SU-DHL-6 (cell line): ENCODE measurements around the gene TP63.

Experiments used
- CTCF ChIP-seq: fragments of 200-600 bp; sonication (generic); IDR thresholded peaks from one replicate; pipeline ENCODE4 v1.5.1; 2017; ENCODE audit warnings: antibody characterized with exemption, mild to moderate bottlenecking, low read length, moderate library complexity; ENCODE audit not compliant: insufficient read depth, poor library complexity, severe bottlenecking
- EZH2phosphoT487 ChIP-seq: fragments of 200-600 bp; sonication (generic), shearing (Covaris generic); conservative IDR thresholded peaks from 2 replicates; pipeline ENCODE4 v1.6.1; 2018; ENCODE audit warnings: mild to moderate bottlenecking, antibody characterized with exemption, low read length, moderate library complexity, mixed read lengths

- TF ChIP-seq CTCF (no peak), EZH2phosphoT487 (no peak)
Observed at GRCh38 chr3:189849262-189849661, 218.1 kb downstream of the TP63 start.
